Fibroblast of lung (primary cell): Measurements from ENCODE around the gene FRMPD2. TPM values are rescaled to one million over a fixed set of nuclear protein-coding genes. Genes with fewer than 3 reads are reported as not detected.
A peak's percentile ranks its signal among the peaks of the same experiment; 100 is the strongest.

Source experiments
- DNase-seq, 2 donors: peaks; one replicate each; pipeline versions ENCODE4 v3.0.0 to v3.0.0-alpha.2; 2010; ENCODE audit warnings: low read depth in 2 of 2
- H2AFZ ChIP-seq: 2 replicates; pipeline ENCODE4 v1.5.1; 2012; ENCODE audit warnings: low read length, control low read depth, inconsistent platforms
- H3K27ac ChIP-seq: 2 replicates; pipeline ENCODE4 v1.5.1; 2011; ENCODE audit warnings: low read length, control low read depth; ENCODE audit not compliant: insufficient read depth
- H3K27me3 ChIP-seq: 2 replicates; pipeline ENCODE4 v1.5.1; 2011; ENCODE audit warnings: mild to moderate bottlenecking, low read length; ENCODE audit not compliant: control insufficient read depth, insufficient read depth
- H3K36me3 ChIP-seq: 2 replicates; pipeline ENCODE4 v1.5.1; 2011; ENCODE audit warnings: low read length; ENCODE audit not compliant: control insufficient read depth, insufficient read depth
- H3K4me1 ChIP-seq: 2 replicates; pipeline ENCODE4 v1.5.1; 2011; ENCODE audit warnings: low read length; ENCODE audit not compliant: control insufficient read depth, insufficient read depth; ENCODE audit errors: extremely low read depth
- H3K4me2 ChIP-seq: 2 replicates; pipeline ENCODE4 v1.5.1; 2011; ENCODE audit warnings: low read length, control low read depth; ENCODE audit not compliant: insufficient read depth; ENCODE audit errors: extremely low read depth
- H3K4me3 ChIP-seq, 4 experiments: fragments of 200-600 bp in 1 of 4; sonication (generic) in 1 of 4; replicated peaks in 1 of 4; 2 replicates each; pipeline ENCODE4 v1.5.1; 2011 to 2016; ENCODE audit warnings: low read length in 4 of 4, low read depth in 3 of 4, mild to moderate bottlenecking in 3 of 4, control low read depth in 2 of 4, inconsistent platforms in 1 of 4, mixed read lengths in 1 of 4; ENCODE audit not compliant: insufficient read depth in 1 of 4; ENCODE audit errors: control extremely low read depth in 1 of 4
- H3K79me2 ChIP-seq: 2 replicates; pipeline ENCODE4 v1.5.1; 2012; ENCODE audit warnings: mild to moderate bottlenecking, low read length, inconsistent platforms; ENCODE audit not compliant: control insufficient read depth, insufficient read depth
- H3K9ac ChIP-seq: 2 replicates; pipeline ENCODE4 v1.5.1; 2011; ENCODE audit warnings: mild to moderate bottlenecking, low read length, control low read depth; ENCODE audit not compliant: insufficient read depth
- H3K9me3 ChIP-seq: 2 replicates; pipeline ENCODE4 v1.5.1; 2012; ENCODE audit warnings: low read depth, low read length; ENCODE audit not compliant: control insufficient read depth, insufficient read depth
- H4K20me1 ChIP-seq: 2 replicates; pipeline ENCODE4 v1.5.1; 2011; ENCODE audit warnings: low read length; ENCODE audit not compliant: control insufficient read depth, insufficient read depth; ENCODE audit errors: extremely low read depth
- CTCF ChIP-seq, 2 donors: IDR thresholded peaks in 1 of 2; conservative IDR thresholded peaks in 1 of 2; 1 replicate in 1 of 2; 2 replicates in 1 of 2; pipeline ENCODE4 v1.5.1; 2011 to 2012; ENCODE audit warnings: low read length in 2 of 2, control low read depth in 1 of 2, inconsistent platforms in 1 of 2, low read depth in 1 of 2, mild to moderate bottlenecking in 1 of 2
- EZH2 ChIP-seq: IDR thresholded peaks from 2 replicates; pipeline ENCODE4 v1.5.1; 2012; ENCODE audit warnings: low read length, control low read depth, mild to moderate bottlenecking; ENCODE audit errors: missing control alignments
- polyA plus RNA-seq, 2 donors: library from polyadenylated mRNA; depleted of rRNA in 1 of 2; stranded (reverse) in 1 of 2; unstranded in 1 of 2; fragments of >200 nt; gene quantifications; 2 replicates each; pipeline ENCODE4 v1.2.1, GENCODE V29; 2011 to 2012; ENCODE audit warnings: missing spikeins in 1 of 2
- total RNA-seq: library from RNA; depleted of rRNA; stranded (reverse); fragments of >200 nt; gene quantifications from 2 replicates; pipeline ENCODE4 v1.2.1, GENCODE V29; 2014

Gene FRMPD2
- total and polyA plus RNA-seq, 2 donors (not counting 1 experiment from before 2014, with no cell fraction given), result 0.16 TPM; not detected in 1

- no peak overlapping the region for H2AFZ ChIP-seq
- no peaks in the 10 kb centered on the region for H3K27me3 ChIP-seq
- H3K4me3 ChIP-seq, result no peak overlapping the region
- H3K79me2 ChIP-seq, result no peaks in the 10 kb centered on the region
- H4K20me1 ChIP-seq, result no peaks in the 10 kb centered on the region
- H3K4me1 ChIP-seq, result no peaks in the 10 kb centered on the region
- no peak overlapping the region for H3K9ac ChIP-seq
- no peak overlapping the region for H3K27ac ChIP-seq
- TF ChIP-seq EZH2, result no peak
- no peak for TF ChIP-seq CTCF (conservative IDR thresholded peaks at IDR 0.05 in 1 of 2, IDR thresholded peaks at IDR 0.05 in 1 of 2; ENCODE audit: low read depth in 1 of 2, low read length in 2 of 2)
- H3K9me3 ChIP-seq, result no peaks in the 10 kb centered on the region
- DNase-seq, result no peak
- no peaks in the 10 kb centered on the region for H3K36me3 ChIP-seq
- no peak overlapping the region for H3K4me2 ChIP-seq
Observed at GRCh38 chr10:48249004-48249762, 25.3 kb downstream of the FRMPD2 start.

- Histone ChIP-seq H3K9me3 (no peaks in the 10 kb centered on the region), H3K36me3 (no peaks in the 10 kb centered on the region), H3K27ac (no peak overlapping the region), H3K4me1 (no peaks in the 10 kb centered on the region), H3K4me3 (no peak overlapping the region), H3K4me2 (no peak overlapping the region), H3K27me3 (no peaks in the 10 kb centered on the region), H2AFZ (no peak overlapping the region), H3K79me2 (no peaks in the 10 kb centered on the region), H3K9ac (no peak overlapping the region), H4K20me1 (no peaks in the 10 kb centered on the region)
- TF ChIP-seq CTCF (conservative IDR thresholded peaks at IDR 0.05 in 1 of 2, IDR thresholded peaks at IDR 0.05 in 1 of 2; ENCODE audit: low read depth in 1 of 2, low read length in 2 of 2), result no peak
- no peak for TF ChIP-seq EZH2
- DNase-seq, result no peak
Observed at GRCh38 chr10:48248462-48248861, 26.0 kb downstream of the FRMPD2 start.

- Histone ChIP-seq H2AFZ (no peak overlapping the region), H3K79me2 (no peaks in the 10 kb centered on the region), H3K9ac (no peak overlapping the region), H4K20me1 (no peaks in the 10 kb centered on the region), H3K27me3 (no peaks in the 10 kb centered on the region), H3K9me3 (no peaks in the 10 kb centered on the region), H3K4me2 (no peak overlapping the region), H3K4me1 (no peaks in the 10 kb centered on the region), H3K4me3 (no peak overlapping the region), H3K27ac (no peak overlapping the region), H3K36me3 (no peaks in the 10 kb centered on the region)
- DNase-seq, result peak in 1 of 2 donors; percentile 35
- TF ChIP-seq CTCF (conservative IDR thresholded peaks at IDR 0.05 in 1 of 2, IDR thresholded peaks at IDR 0.05 in 1 of 2; ENCODE audit: low read depth in 1 of 2, low read length in 2 of 2), result no peak
- TF ChIP-seq EZH2, result no peak
Observed at GRCh38 chr10:48247680-48248079, 26.8 kb downstream of the FRMPD2 start.
